ENCODE measurements around the gene PSORS1C1. TPM values are rescaled to one million over a fixed set of nuclear protein-coding genes. Genes with fewer than 3 reads are reported as not detected.

PSORS1C1 gene
- polyA plus RNA-seq, 6 donors from 2014 or later = not detected

DNA sequence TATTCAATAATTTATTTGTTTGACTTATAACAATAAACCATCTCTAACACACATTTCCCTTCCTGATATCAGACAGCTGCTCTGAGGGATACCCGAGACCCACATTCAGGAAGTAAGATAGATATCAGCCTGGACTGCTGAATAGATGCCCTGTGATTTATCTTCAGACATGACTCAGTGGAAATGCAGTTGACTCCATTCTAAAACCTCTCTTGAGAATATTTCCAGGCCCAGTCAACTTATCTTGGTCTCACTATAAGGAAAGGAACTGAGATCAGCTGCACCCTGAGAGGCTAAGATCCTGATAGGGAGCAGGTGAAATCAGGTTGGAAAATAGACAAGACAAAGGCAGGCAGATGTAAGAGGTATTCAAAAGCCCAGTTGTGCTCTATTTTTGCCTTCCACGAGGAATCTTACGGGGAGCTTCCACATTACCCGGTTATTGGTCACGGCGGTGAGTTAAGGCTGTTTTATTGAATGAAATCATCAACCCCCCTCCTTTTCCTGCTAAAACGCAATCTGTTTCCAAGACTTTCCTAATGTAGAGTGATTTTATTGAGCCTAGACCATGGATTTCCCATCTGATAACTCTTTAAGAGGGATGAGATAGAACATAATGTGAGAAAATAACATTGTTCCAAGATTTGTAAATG is 27.7 kb upstream of the PSORS1C1 start:
- no peaks in the 10 kb centered on the region for H3K36me3 Mint-ChIP-seq
- H3K9me3 Mint-ChIP-seq = no peaks in the 10 kb centered on the region
- ATAC-seq (ENCODE audit: low read depth in 2 of 2) (no peak), DNase-seq (no peak)
- no peak overlapping the region for H3K4me3 Mint-ChIP-seq
- H3K27ac Mint-ChIP-seq = no peak overlapping the region
- H3K4me1 Mint-ChIP-seq = peaks cover 0 to 8% (median 5%) of the 10 kb centered on the region in 3 donors
- peaks cover 6 to 8% (median 7%) of the 10 kb centered on the region in 3 donors for H3K27me3 Mint-ChIP-seq

- peak; percentile 69 for DNase-seq
- H3K36me3 Mint-ChIP-seq = no peaks in the 10 kb centered on the region
- H3K27me3 Mint-ChIP-seq = peaks cover 6 to 8% (median 7%) of the 10 kb centered on the region in 3 donors
- no peak overlapping the region for H3K4me3 Mint-ChIP-seq
- H3K4me1 Mint-ChIP-seq = peaks cover 0 to 8% (median 5%) of the 10 kb centered on the region in 3 donors
- H3K9me3 Mint-ChIP-seq = no peaks in the 10 kb centered on the region
- peak; percentile 98 to 99 for ATAC-seq (ENCODE audit: low read depth in 2 of 2)
- H3K27ac Mint-ChIP-seq = peak overlapping the region in 3 of 6 donors; percentile 44 to 67 (median 62)
These were observed 27.0 kb upstream of the PSORS1C1 start for GRCh38 chr6:31087494-31088089.

- Mint-ChIP-seq H3K27ac (peak overlapping the region in 1 of 6 donors; percentile 57), H3K36me3 (no peaks in the 10 kb centered on the region), H3K4me1 (peaks cover 19 to 23% (median 20%) of the 10 kb centered on the region in 3 donors), H3K27me3 (peaks cover 0 to 7% (median 6%) of the 10 kb centered on the region in 3 donors), H3K4me3 (no peak overlapping the region), H3K9me3 (no peaks in the 10 kb centered on the region)
- ATAC-seq (ENCODE audit: low read depth in 2 of 2) (no peak), DNase-seq (no peak)
These were observed 24.2 kb upstream of the PSORS1C1 start for GRCh38 chr6:31090275-31090972.

DNA sequence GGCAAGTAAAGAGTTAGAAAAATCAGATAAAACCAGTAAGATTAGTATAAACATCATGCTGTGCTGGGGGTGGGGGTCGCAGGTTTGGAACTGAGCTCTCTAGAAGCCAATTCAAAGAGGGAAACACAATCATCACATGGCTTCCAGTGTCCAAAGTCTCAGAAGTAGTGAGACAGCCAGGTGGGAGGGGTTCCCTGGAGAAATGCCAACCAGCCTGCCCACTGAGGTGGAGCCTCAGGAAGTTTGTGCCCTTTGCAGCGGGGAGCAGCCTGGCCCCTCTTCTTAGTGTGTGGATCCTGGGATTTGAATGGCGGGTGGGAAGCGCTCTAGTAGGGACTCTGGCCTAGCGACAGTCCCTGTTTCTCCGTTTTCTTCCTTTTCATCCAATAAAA is 23.6 kb upstream of the PSORS1C1 start:
- Mint-ChIP-seq H3K36me3 (no peaks in the 10 kb centered on the region), H3K4me1 (peaks cover 21 to 23% (median 21%) of the 10 kb centered on the region in 3 donors), H3K27me3 (peaks cover 0 to 7% (median 6%) of the 10 kb centered on the region in 3 donors), H3K27ac (peak overlapping the region in 1 of 6 donors; percentile 57), H3K9me3 (no peaks in the 10 kb centered on the region), H3K4me3 (no peak overlapping the region)
- ATAC-seq (ENCODE audit: low read depth in 2 of 2) (no peak), DNase-seq (no peak)

DNA sequence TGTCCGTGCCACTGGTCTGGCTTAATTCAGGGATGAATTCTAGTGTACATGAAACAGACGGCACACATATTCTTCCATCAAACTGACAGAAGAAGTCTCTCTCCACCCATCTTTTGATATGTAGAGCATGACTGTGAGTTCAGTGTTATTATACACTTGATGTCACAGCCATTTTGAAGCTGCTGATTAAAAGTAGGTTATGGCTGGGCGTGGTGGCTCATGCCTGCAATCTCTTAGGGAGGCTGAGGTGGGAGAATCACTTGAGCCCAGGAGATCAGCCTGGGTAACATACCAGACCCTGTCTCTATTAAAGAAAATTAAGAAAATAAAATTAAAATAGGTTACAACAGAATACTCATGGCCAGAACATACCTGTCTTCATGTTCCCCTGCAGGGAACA is 22.9 kb upstream of the PSORS1C1 start:
- no peak overlapping the region for H3K4me3 Mint-ChIP-seq
- H3K27ac Mint-ChIP-seq = no peak overlapping the region
- no peaks in the 10 kb centered on the region for H3K36me3 Mint-ChIP-seq
- peaks cover 0 to 7% (median 6%) of the 10 kb centered on the region in 3 donors for H3K27me3 Mint-ChIP-seq
- DNase-seq (no peak), ATAC-seq (ENCODE audit: low read depth in 2 of 2) (no peak)
- peaks cover 23 to 24% (median 23%) of the 10 kb centered on the region in 3 donors for H3K4me1 Mint-ChIP-seq
- H3K9me3 Mint-ChIP-seq = no peaks in the 10 kb centered on the region

DNA sequence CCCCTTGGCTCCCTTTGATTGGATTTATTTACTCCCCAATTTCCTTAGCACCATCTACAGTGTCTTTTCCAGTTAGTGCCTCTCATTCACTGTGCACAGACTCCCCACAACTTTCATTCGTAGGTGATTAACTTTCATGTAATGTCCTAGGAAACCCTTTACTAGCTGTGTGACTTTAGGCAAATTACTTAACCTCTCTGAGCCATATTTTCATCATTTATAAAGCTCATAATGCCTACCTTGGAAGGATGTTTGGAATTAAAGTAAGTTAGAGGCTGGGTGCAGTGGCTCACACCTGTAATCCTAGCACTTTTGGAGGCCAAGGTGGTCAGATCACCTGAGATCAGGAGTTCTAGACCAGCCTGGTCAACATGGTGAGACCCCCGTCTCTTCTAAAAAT is 22.4 kb upstream of the PSORS1C1 start:
- DNase-seq (no peak), ATAC-seq (ENCODE audit: low read depth in 2 of 2) (no peak)
- Mint-ChIP-seq H3K4me3 (no peak overlapping the region), H3K9me3 (no peaks in the 10 kb centered on the region), H3K27me3 (peaks cover 0 to 6% (median 5%) of the 10 kb centered on the region in 3 donors), H3K4me1 (peaks cover 23 to 25% (median 23%) of the 10 kb centered on the region in 3 donors), H3K27ac (peak overlapping the region in 1 of 6 donors; percentile 59), H3K36me3 (no peaks in the 10 kb centered on the region)

DNA sequence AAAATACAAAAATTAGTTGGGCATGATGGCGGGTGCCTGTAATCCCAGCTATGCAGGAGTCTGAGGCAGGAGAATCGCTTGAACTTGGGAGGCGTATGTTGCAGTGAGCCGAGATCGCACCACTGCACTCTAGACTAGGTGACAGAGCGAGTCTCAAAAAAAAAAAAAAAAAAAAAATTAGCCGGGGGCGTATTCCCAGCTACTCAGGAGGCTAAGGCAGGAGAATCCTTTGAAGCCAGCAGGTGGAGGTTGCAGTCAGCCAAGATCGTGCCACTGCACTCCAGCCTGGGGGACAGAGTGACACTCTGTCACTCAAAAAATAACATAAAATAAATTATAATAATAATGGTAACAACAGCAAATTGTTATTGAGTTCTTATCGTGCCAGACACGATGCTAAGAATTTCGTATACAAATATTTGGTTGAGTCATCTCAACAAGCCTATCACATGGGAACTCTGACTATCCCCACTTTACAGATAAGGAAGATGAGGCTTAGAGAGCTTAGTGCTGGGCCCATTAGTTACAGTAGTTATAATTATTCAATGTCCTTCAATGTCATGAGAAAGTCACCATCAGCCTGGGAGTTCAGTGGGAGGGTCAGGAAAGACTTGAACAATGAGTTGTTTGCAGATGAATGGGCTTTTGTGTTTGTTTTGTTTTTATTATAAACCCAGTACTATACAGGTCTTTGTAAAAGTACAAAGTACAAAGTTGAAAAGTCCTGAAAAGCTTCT is 21.7 kb upstream of the PSORS1C1 start:
- Mint-ChIP-seq H3K27ac (peak overlapping the region in 1 of 6 donors; percentile 49), H3K9me3 (no peaks in the 10 kb centered on the region), H3K27me3 (no peaks in the 10 kb centered on the region), H3K36me3 (no peaks in the 10 kb centered on the region), H3K4me3 (no peak overlapping the region), H3K4me1 (peaks cover 16 to 25% (median 23%) of the 10 kb centered on the region in 3 donors)
- ATAC-seq (ENCODE audit: low read depth in 2 of 2) (no peak), DNase-seq (no peak)

- DNase-seq (peak; percentile 31), ATAC-seq (ENCODE audit: low read depth in 2 of 2) (peak; percentile 84 to 90)
- H3K27me3 Mint-ChIP-seq = no peaks in the 10 kb centered on the region
- H3K4me1 Mint-ChIP-seq = peaks cover 16 to 25% (median 23%) of the 10 kb centered on the region in 3 donors
- H3K9me3 Mint-ChIP-seq = no peaks in the 10 kb centered on the region
- peak overlapping the region in 5 of 6 donors; percentile 20 to 88 (median 87) for H3K27ac Mint-ChIP-seq
- no peaks in the 10 kb centered on the region for H3K36me3 Mint-ChIP-seq
- peak overlapping the region in 7 of 8 donors; percentile 30 to 88 (median 77) for H3K4me3 Mint-ChIP-seq
These were observed 20.2 kb upstream of the PSORS1C1 start for GRCh38 chr6:31094389-31094881.

DNA sequence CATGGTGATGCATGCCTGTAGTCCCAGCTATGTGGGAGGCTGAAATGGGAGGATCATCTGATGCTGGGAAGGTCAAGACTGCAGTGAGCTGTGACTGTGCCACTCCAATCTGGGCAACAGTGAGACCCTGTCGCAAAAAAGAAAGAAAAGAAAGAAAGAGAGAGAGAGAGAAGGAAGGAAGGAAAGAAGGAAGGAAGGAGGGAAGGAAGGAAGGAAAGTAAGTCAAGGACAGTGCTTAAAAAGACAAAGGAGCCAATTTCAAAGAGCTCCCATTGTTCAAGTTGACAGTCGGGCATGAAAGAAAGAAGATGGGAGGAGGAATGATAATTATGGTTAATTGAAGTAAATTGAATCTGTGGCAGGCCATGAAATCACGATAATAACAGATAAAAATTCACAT is 18.4 kb upstream of the PSORS1C1 start:
- Mint-ChIP-seq H3K36me3 (no peaks in the 10 kb centered on the region), H3K27me3 (peaks cover 0 to 6% (median 0%) of the 10 kb centered on the region in 3 donors), H3K27ac (peak overlapping the region in 1 of 6 donors; percentile 5), H3K4me3 (no peak overlapping the region), H3K9me3 (no peaks in the 10 kb centered on the region), H3K4me1 (peaks cover 16 to 25% (median 23%) of the 10 kb centered on the region in 3 donors)
- ATAC-seq (ENCODE audit: low read depth in 2 of 2) = no peak
- no peak for DNase-seq

GRCh38 chr6:31096656-31097055 is 17.9 kb upstream of the PSORS1C1 start:
- ATAC-seq (ENCODE audit: low read depth in 2 of 2) (no peak), DNase-seq (no peak)
- peaks cover 16 to 25% (median 23%) of the 10 kb centered on the region in 3 donors for H3K4me1 Mint-ChIP-seq
- peaks cover 0 to 6% (median 0%) of the 10 kb centered on the region in 3 donors for H3K27me3 Mint-ChIP-seq
- no peaks in the 10 kb centered on the region for H3K36me3 Mint-ChIP-seq
- H3K27ac Mint-ChIP-seq = no peak overlapping the region
- H3K9me3 Mint-ChIP-seq = no peaks in the 10 kb centered on the region
- no peak overlapping the region for H3K4me3 Mint-ChIP-seq

DNA sequence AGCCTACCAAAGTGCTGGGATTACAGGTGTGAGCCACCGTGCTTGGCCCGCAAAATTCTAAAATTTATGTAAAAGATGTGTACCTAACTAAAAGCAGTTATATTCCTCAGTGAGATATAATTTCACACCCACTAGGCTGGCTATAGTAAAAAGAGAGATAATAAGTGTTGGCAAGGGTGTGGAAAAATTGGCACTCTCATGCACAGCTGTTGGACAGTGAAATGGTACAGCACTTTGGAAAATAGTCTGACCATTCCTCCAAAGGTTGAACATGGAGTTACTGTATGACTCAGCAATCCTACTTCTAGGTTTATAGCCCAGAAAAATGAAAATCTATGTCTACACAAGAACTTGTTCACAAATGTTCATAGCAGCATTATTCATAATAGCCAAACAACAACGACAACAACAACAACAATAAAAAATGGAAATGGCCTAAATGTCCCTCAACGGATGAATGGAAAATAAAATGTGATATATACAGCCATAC is 16.1 kb upstream of the PSORS1C1 start:
- Mint-ChIP-seq H3K4me1 (peaks cover 16 to 23% (median 23%) of the 10 kb centered on the region in 3 donors), H3K27me3 (peaks cover 0 to 6% (median 4%) of the 10 kb centered on the region in 3 donors), H3K4me3 (no peak overlapping the region), H3K27ac (peak overlapping the region in 1 of 6 donors; percentile 49), H3K36me3 (no peaks in the 10 kb centered on the region), H3K9me3 (no peaks in the 10 kb centered on the region)
- no peak for ATAC-seq (ENCODE audit: low read depth in 2 of 2)
- no peak for DNase-seq

DNA sequence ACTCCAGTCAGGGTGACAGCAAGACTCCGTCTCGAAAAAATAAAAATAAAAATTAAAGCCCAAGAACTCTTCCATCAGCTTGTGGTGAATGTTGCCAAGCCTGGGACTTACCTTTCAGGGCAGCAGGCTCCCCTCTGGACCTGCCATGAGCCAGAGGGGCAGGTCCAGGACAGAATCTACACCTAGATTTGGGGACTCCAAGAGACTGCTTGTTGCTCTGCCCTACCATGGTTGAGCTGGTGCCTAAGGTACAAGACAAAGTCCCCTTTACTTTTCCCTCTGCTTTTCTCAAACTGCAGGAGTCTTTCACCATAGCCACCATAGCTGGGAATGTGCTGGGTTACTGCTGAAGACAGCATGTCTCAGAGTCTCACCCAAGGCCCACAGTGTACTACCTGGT is 11.5 kb upstream of the PSORS1C1 start:
- no peak for ATAC-seq (ENCODE audit: low read depth in 2 of 2)
- Mint-ChIP-seq H3K36me3 (no peaks in the 10 kb centered on the region), H3K27me3 (peaks cover 0 to 6% (median 4%) of the 10 kb centered on the region in 3 donors), H3K9me3 (no peaks in the 10 kb centered on the region), H3K4me1 (no peaks in the 10 kb centered on the region), H3K27ac (no peak overlapping the region), H3K4me3 (no peak overlapping the region)
- no peak for DNase-seq

GRCh38 chr6:31107052-31107451 is 7.5 kb upstream of the PSORS1C1 start:
- DNase-seq (no peak), ATAC-seq (ENCODE audit: low read depth in 2 of 2) (no peak)
- H3K9me3 Mint-ChIP-seq = peaks cover 0 to 2% (median 0%) of the 10 kb centered on the region in 7 donors
- no peak overlapping the region for H3K27ac Mint-ChIP-seq
- H3K4me3 Mint-ChIP-seq = no peak overlapping the region
- H3K4me1 Mint-ChIP-seq = peaks cover 0 to 6% (median 0%) of the 10 kb centered on the region in 3 donors
- peaks cover 17 to 26% (median 22%) of the 10 kb centered on the region in 3 donors for H3K27me3 Mint-ChIP-seq
- no peaks in the 10 kb centered on the region for H3K36me3 Mint-ChIP-seq
